GM12878 (cell line): Measurements from ENCODE around the gene PLCB4.

ENCODE experiments used
- ATF2 ChIP-seq: IDR thresholded peaks from 2 replicates; pipeline ENCODE4 v1.6.1; 2012; ENCODE audit warnings: low read length, inconsistent platforms
- CEBPB ChIP-seq, 2 experiments: fragments of 150-350 bp in 1 of 2; IDR thresholded peaks; 2 replicates each; pipeline ENCODE4 v1.6.1; 2012 to 2014; ENCODE audit warnings: low read depth in 2 of 2, low read length in 2 of 2, borderline replicate concordance in 1 of 2, inconsistent platforms in 1 of 2
- EGR1 ChIP-seq, 2 experiments: IDR thresholded peaks; 1 replicate in 1 of 2; 2 replicates in 1 of 2; pipeline ENCODE4 v1.6.1; 2011 to 2012; ENCODE audit warnings: low read depth in 2 of 2, low read length in 2 of 2, borderline replicate concordance in 1 of 2, mild to moderate bottlenecking in 1 of 2, moderate library complexity in 1 of 2
- GABPA ChIP-seq: IDR thresholded peaks from 2 replicates; pipeline ENCODE4 v1.6.1; 2014; ENCODE audit warnings: antibody characterized with exemption, low read depth, mild to moderate bottlenecking, inconsistent platforms
- MYB ChIP-seq: fragments of 150-350 bp; IDR thresholded peaks from 2 replicates; pipeline ENCODE4 v1.6.1; 2014; ENCODE audit warnings: mild to moderate bottlenecking, low read depth, low read length, borderline replicate concordance
- NR2C2 ChIP-seq: IDR thresholded peaks from 2 replicates; pipeline ENCODE4 v1.6.1; 2011; ENCODE audit warnings: borderline replicate concordance, low read depth; ENCODE audit not compliant: control insufficient read depth, insufficient read length
- POLR2AphosphoS5 ChIP-seq: IDR thresholded peaks from 2 replicates; pipeline ENCODE4 v1.6.1; 2011; ENCODE audit warnings: mild to moderate bottlenecking, low read length, inconsistent platforms
- RAD21 ChIP-seq: IDR thresholded peaks from 2 replicates; pipeline ENCODE4 v1.6.1; 2011; ENCODE audit warnings: mild to moderate bottlenecking, low read depth, low read length, moderate library complexity; ENCODE audit not compliant: insufficient read depth
- STAT3 ChIP-seq: IDR thresholded peaks from 2 replicates; pipeline ENCODE4 v1.6.1; 2011; ENCODE audit warnings: low read depth, low read length, improper control_type of control experiment
- TCF12 ChIP-seq: IDR thresholded peaks from 2 replicates; pipeline ENCODE4 v1.6.1; 2011; ENCODE audit warnings: low read depth, mild to moderate bottlenecking, low read length
- TCF3 ChIP-seq: IDR thresholded peaks from 2 replicates; pipeline ENCODE4 v1.6.1; 2012; ENCODE audit warnings: low read depth, mild to moderate bottlenecking, low read length, borderline replicate concordance; ENCODE audit not compliant: insufficient read depth
- YY1 ChIP-seq: IDR thresholded peaks from 2 replicates; pipeline ENCODE4 v1.6.1; 2011; ENCODE audit warnings: low read depth, mild to moderate bottlenecking, low read length
- TF ChIP-seq, protein P1 (sequence below), 3 experiments: IDR thresholded peaks in 2 of 3; conservative IDR thresholded peaks in 1 of 3; 2 replicates each; pipeline ENCODE4 v1.5.1; 2011; ENCODE audit warnings: low read depth in 3 of 3, low read length in 3 of 3, mild to moderate bottlenecking in 3 of 3, control low read depth in 2 of 3, moderate library complexity in 2 of 3, inconsistent platforms in 1 of 3, mixed read lengths in 1 of 3; ENCODE audit not compliant: control insufficient read depth in 2 of 3, insufficient read depth in 1 of 3; ENCODE audit errors: extremely low read depth in 1 of 3

GRCh38 chr20:9131841-9132240 lies 63.0 kb downstream of the PLCB4 start:
- TF ChIP-seq ATF2 = no peak
- no peak for TF ChIP-seq TCF12
- TF ChIP-seq GABPA = no peak
- no peak for TF ChIP-seq YY1
- TF ChIP-seq CEBPB (IDR thresholded peaks at IDR 0.05; ENCODE audit: borderline replicate concordance in 1 of 2, low read depth in 2 of 2, low read length in 2 of 2) = no peak
- TF ChIP-seq POLR2AphosphoS5 = no peak
- TF ChIP-seq EGR1 (IDR thresholded peaks at IDR 0.05; ENCODE audit: borderline replicate concordance in 1 of 2, low read depth in 2 of 2, low read length in 2 of 2) = no peak
- TF ChIP-seq NR2C2 = no peak
- TF ChIP-seq RAD21 = no peak
- no peak for TF ChIP-seq STAT3
- TF ChIP-seq, protein P1, sequence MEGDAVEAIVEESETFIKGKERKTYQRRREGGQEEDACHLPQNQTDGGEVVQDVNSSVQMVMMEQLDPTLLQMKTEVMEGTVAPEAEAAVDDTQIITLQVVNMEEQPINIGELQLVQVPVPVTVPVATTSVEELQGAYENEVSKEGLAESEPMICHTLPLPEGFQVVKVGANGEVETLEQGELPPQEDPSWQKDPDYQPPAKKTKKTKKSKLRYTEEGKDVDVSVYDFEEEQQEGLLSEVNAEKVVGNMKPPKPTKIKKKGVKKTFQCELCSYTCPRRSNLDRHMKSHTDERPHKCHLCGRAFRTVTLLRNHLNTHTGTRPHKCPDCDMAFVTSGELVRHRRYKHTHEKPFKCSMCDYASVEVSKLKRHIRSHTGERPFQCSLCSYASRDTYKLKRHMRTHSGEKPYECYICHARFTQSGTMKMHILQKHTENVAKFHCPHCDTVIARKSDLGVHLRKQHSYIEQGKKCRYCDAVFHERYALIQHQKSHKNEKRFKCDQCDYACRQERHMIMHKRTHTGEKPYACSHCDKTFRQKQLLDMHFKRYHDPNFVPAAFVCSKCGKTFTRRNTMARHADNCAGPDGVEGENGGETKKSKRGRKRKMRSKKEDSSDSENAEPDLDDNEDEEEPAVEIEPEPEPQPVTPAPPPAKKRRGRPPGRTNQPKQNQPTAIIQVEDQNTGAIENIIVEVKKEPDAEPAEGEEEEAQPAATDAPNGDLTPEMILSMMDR (IDR thresholded peaks at IDR 0.05 in 2 of 3, conservative IDR thresholded peaks at IDR 0.05 in 1 of 3; ENCODE audit: control insufficient read depth in 2 of 3, extremely low read depth in 1 of 3, insufficient read depth in 1 of 3, low read depth in 3 of 3, low read length in 3 of 3) = no peak
- TF ChIP-seq MYB = no peak
- no peak for TF ChIP-seq TCF3
